Psoas muscle (tissue), 8 donors: ENCODE results near the gene TSPAN9. TPM values are rescaled to one million over a fixed set of nuclear protein-coding genes. Genes with fewer than 3 reads are reported as not detected.

Source experiments
- ATAC-seq, 4 donors: fragments of 200-7000 bp; cut with Tn5 transposase; one replicate each; pipeline ENCODE4 v1.9.1; 2020; ENCODE audit warnings: moderate library complexity in 3 of 4, mild to moderate bottlenecking in 2 of 4
- DNase-seq, 2 donors: peaks; one replicate each; pipeline ENCODE4 v3.0.0-alpha.2; 2020
- H3K27ac ChIP-seq: fragments of 200-600 bp; one replicate; pipeline ENCODE4 v1.8.0; 2022
- H3K27me3 ChIP-seq, 3 donors: fragments of 200-600 bp in 1 of 3; one replicate each; pipeline versions ENCODE4 v1.6.1 to v1.8.0; 2013 to 2022; ENCODE audit warnings: low read length in 2 of 3, mild to moderate bottlenecking in 2 of 3, moderate library complexity in 1 of 3; ENCODE audit not compliant: insufficient read depth in 3 of 3
- H3K36me3 ChIP-seq, 2 donors: fragments of 200-600 bp in 1 of 2; one replicate each; pipeline versions ENCODE4 v1.6.1 to v1.8.0; 2013 to 2022; ENCODE audit warnings: low read depth in 1 of 2, mild to moderate bottlenecking in 1 of 2, moderate library complexity in 1 of 2; ENCODE audit not compliant: insufficient read depth in 1 of 2
- H3K4me1 ChIP-seq: fragments of 200-600 bp; one replicate; pipeline ENCODE4 v1.8.0; 2022
- H3K4me3 ChIP-seq: fragments of 200-600 bp; one replicate; pipeline ENCODE4 v1.8.0; 2022; ENCODE audit warnings: mild to moderate bottlenecking
- H3K9me3 ChIP-seq: fragments of 200-600 bp; one replicate; pipeline ENCODE4 v1.8.0; 2022
- WGBS, 3 donors: extraction: QIAGEN DNeasy Blood & Tissue Kit; methylation state at CpG; one replicate each; pipeline versions ENCODE4 v1.1.6 to v1.1.7; 2013; 5-methylcytosine and 5-hydroxymethylcytosine counted together
- intact Hi-C, 2 donors: fragments of 100-400 bp; cut with DNase I; formaldehyde crosslinking; loops; one replicate each; pipeline versions ENCODE4 v1.11.0 to v1.14.2; 2022
- polyA plus RNA-seq, 3 donors: library from polyadenylated mRNA; stranded (reverse); fragments of 200-250 nt; gene quantifications; one replicate each; pipeline ENCODE4 v1.2.3, GENCODE V29; 2013
- total RNA-seq, 4 donors: library from RNA; stranded (reverse); fragmentation: NEBNext Ultra II Directional in 2 of 4; extraction: Animal tissue kit (Norgen Biotek cat#: 25700) in 2 of 4; gene quantifications; one replicate each; pipeline versions ENCODE4 v1.2.1 to v1.2.4, GENCODE V29; 2021 to 2023
- TF ChIP-seq, protein P1 (sequence below): fragments of 200-600 bp; IDR thresholded peaks from one replicate; pipeline ENCODE4 v1.8.0; 2022; ENCODE audit warnings: antibody characterized with exemption
- donor health status: healthy with polysubstance abuse.
- donor health status: DM: no; HTN: no; CAD: no; lungs with moderate emphysema.
- donor health status: Bipolar disorder and iron deficiency.
- donor health status: healthy.
- donor health status: DM: yes; HTN: yes; CAD: no.
- donor health status: DM: no; HTN: no; CAD: no.
- donor health status: DM: no; HTN: no; CAD: no.
- donor health status: DM: yes; HTN: yes; CAD: no.

TSPAN9 gene
- total and polyA plus RNA-seq, 7 donors, result 6.4 to 28.0 (median 11.6) TPM

DNA sequence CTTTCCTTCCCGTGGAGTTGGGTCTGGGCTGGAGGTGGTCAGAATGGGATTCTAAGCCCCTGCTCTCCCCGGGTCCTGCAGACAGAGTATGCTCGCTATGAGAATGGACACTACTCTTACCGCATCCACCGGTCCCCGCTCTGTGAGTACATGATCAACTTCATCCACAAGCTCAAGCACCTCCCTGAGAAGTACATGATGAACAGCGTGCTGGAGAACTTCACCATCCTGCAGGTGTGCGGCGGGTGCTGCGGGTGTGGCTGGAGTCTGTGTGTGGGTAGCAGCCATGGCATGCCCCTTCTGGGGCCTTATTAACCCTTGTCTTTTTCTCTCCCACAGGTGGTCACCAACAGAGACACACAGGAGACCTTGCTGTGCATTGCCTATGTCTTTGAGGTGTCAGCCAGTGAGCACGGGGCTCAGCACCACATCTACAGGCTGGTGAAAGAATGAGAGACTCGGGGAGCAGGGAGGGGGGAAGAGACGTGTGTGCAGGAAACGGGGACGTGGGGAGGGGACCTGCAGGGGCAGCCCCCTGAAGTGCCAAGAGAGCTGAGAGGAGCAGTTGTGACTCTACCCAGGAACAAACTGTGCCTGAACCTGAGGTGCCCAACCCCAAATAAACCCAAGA lies 37.0 kb upstream of the TSPAN9 start:
- TF ChIP-seq, protein P1, sequence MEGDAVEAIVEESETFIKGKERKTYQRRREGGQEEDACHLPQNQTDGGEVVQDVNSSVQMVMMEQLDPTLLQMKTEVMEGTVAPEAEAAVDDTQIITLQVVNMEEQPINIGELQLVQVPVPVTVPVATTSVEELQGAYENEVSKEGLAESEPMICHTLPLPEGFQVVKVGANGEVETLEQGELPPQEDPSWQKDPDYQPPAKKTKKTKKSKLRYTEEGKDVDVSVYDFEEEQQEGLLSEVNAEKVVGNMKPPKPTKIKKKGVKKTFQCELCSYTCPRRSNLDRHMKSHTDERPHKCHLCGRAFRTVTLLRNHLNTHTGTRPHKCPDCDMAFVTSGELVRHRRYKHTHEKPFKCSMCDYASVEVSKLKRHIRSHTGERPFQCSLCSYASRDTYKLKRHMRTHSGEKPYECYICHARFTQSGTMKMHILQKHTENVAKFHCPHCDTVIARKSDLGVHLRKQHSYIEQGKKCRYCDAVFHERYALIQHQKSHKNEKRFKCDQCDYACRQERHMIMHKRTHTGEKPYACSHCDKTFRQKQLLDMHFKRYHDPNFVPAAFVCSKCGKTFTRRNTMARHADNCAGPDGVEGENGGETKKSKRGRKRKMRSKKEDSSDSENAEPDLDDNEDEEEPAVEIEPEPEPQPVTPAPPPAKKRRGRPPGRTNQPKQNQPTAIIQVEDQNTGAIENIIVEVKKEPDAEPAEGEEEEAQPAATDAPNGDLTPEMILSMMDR, result no peak
- H3K36me3 ChIP-seq, result peaks cover 0 to 59% of the 10 kb centered on the region in 2 donors
- no peaks in the 10 kb centered on the region for H3K9me3 ChIP-seq
- H3K27me3 ChIP-seq, result no peaks in the 10 kb centered on the region
- H3K4me3 ChIP-seq, result no peak overlapping the region
- intact Hi-C loops, result loop anchor here (5.0 to 10.0 kb wide), 2 partner anchors 185 to 188 kb away; partner anchors contain the start of gene TEX52 (in 1 of the 2)
- DNase-seq (no peak), ATAC-seq (no peak)
- H3K27ac ChIP-seq, result no peak overlapping the region
- H3K4me1 ChIP-seq, result peaks cover 30% of the 10 kb centered on the region
- WGBS, 3 donors, result 91 to 94% (median 93%) methylated on average over 15 of the region's 15 CpGs

DNA sequence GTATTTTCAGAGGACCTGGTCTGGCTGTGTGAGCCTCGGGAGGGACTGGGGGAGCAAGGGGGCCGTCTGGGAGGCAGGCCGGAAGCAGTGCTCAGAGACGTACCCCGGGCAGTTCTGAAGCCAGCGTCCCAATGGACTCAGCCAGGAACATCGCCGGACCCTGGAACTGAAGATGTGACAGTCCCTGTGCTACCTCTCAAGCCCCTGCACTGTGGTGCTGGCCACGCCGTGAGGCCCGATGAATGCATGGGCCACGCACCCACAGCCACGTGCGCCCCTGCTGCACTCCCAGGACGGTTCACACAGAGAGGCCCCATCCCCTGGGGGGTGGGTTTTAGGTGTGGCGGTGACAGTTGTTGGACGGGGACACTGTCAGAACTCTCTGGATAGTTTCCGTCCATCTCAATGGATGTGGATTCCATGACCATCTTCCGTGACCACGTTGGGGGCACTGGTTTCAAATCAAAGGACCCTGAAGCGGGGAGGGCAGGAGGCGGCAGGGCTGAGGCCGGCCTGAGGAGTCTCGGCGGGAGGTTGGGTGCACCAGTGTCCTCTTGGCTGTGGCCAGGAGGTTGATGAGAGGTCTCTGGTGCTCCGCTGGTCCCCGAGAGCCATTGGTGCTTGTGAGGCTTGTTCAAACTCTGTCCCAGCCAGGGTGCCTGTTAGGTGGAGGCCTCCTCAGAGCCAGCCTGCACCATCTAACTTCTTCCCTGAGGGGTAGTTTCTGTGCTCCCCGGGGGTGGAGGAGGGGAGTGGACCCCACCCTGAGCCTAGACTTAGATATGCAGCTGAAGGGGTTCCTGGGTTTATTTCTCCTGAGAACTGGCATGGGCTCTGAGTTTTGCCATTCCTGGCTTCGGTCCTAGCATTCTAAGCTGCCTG lies 36.3 kb upstream of the TSPAN9 start:
- peaks cover 36% of the 10 kb centered on the region for H3K4me1 ChIP-seq
- intact Hi-C loops, result loop anchor here (5.0 to 10.0 kb wide), 2 partner anchors 186 to 189 kb away; partner anchors contain the start of gene TEX52 (in 1 of the 2)
- ATAC-seq (no peak), DNase-seq (no peak)
- no peak overlapping the region for H3K27ac ChIP-seq
- no peaks in the 10 kb centered on the region for H3K27me3 ChIP-seq
- WGBS, 3 donors, result 87 to 89% (median 88%) methylated on average over 29 of the region's 29 CpGs
- H3K36me3 ChIP-seq, result peaks cover 0 to 55% of the 10 kb centered on the region in 2 donors
- no peak overlapping the region for H3K4me3 ChIP-seq
- TF ChIP-seq, protein P1, result no peak
- H3K9me3 ChIP-seq, result no peaks in the 10 kb centered on the region

DNA sequence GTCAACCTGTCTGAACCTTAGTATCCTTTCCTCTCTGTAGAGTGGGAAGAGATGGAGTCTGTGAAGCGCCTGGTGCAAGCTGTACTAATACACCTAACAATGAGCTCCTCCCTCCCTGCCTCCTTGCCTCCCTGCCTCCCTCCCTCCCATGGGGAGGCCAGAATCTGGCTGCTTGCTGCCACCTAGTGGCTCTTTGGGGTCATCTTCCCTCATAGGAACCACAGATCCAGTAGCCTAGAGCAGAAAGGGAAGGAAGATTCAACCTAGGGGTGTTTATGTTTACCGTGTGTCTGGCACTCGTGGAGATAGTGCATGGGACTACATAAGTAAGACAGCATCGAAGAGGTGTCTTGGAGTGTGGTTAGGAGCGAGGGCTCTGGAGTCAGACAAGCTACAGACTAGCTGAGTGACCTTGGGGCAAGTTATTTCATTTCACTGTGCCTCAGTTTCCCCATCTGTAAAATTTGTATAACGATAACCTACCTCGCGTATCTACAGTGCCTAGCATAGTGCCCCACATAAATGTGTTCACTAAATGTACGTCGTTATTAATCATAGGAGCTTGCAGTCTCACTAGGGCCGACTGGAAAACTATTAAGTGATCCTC lies 35.5 kb upstream of the TSPAN9 start:
- intact Hi-C loops, result loop anchor here (2.0 to 10.0 kb wide), 3 partner anchors 157 to 189 kb away; partner anchors contain the start of gene TEX52 (in 1 of the 2)
- TF ChIP-seq, protein P1, result peak; percentile 58
- Histone ChIP-seq H3K4me3 (peak overlapping the region; percentile 39), H3K36me3 (peaks cover 0 to 53% of the 10 kb centered on the region in 2 donors), H3K27me3 (no peaks in the 10 kb centered on the region), H3K9me3 (no peaks in the 10 kb centered on the region), H3K27ac (peak overlapping the region; percentile 71), H3K4me1 (peaks cover 38% of the 10 kb centered on the region)
- peak; percentile 51 to 80 for DNase-seq
- 66 to 72% (median 67%) methylated on average over 11 of the region's 11 CpGs for WGBS, 3 donors
- ATAC-seq, result peak; percentile 43 to 73 (median 60)

DNA sequence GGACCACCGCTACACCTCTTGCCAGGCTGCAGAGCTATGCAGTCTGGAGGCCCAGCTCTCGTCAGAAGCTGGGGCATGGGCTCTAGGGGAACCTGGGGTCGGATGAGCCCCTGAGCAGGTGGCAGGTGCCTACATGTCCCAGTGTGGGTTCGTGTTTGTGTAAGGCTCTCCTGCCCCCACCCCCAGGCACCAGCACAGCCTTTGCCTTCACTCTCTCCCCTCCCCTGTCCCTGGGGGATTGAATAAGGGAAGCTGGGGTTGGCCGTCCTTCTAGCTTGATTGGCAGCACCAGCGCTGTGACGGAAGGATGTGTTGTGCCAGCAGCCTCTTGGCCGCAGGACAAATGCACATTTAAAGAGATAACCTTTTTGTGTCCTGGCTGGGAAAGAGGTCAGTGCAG lies 34.8 kb upstream of the TSPAN9 start:
- TF ChIP-seq, protein P1, result no peak
- Histone ChIP-seq H3K4me3 (peak overlapping the region; percentile 39), H3K9me3 (no peaks in the 10 kb centered on the region), H3K4me1 (peaks cover 46% of the 10 kb centered on the region), H3K27me3 (no peaks in the 10 kb centered on the region), H3K27ac (peak overlapping the region; percentile 71), H3K36me3 (peaks cover 0 to 45% of the 10 kb centered on the region in 2 donors)
- 20 to 33% (median 24%) methylated on average over 8 of the region's 8 CpGs for WGBS, 3 donors
- intact Hi-C loops, result loop anchor here (2.0 to 10.0 kb wide), 3 partner anchors 158 to 190 kb away; partner anchors contain the start of gene TEX52 (in 1 of the 2)
- ATAC-seq (peak; percentile 50 to 78 (median 64)), DNase-seq (peak; percentile 65 to 89)
